AG04449 (cell line): ENCODE measurements around the gene CD72.

Experiments used
- CTCF ChIA-PET: fragments of 350-600 bp; formaldehyde crosslinking; extraction: SDS; loops from one replicate; lab custom pipeline; 2021; ENCODE audit warnings: antibody characterized with exemption; lab: Yijun Ruan, JAX
- POLR2A ChIA-PET: fragments of 400-600, 350-600 bp; formaldehyde crosslinking; extraction: SDS; loops from one replicate; lab custom pipeline; 2020; ENCODE audit warnings: antibody characterized with exemption, inconsistent platforms; lab: Yijun Ruan, JAX
- DNase-seq: peaks from one replicate; pipeline ENCODE4 v3.0.0-alpha.2; 2010; ENCODE audit warnings: low read depth, low spot score
- H3K4me3 ChIP-seq: 2 replicates; pipeline ENCODE4 v1.5.1; 2011; ENCODE audit warnings: low read depth, mild to moderate bottlenecking, control low read depth, low read length
- TF ChIP-seq, protein P1 (sequence below): IDR thresholded peaks from one replicate; pipeline ENCODE4 v1.5.1; 2011; ENCODE audit warnings: mild to moderate bottlenecking, moderate library complexity, low read length, control low read depth, inconsistent platforms; ENCODE audit not compliant: insufficient read depth; ENCODE audit errors: missing control alignments

Gene CD72

GRCh38 chr9:35606138-35606504, 12.1 kb downstream of the CD72 start:
- ChIA-PET POLR2A (interaction anchor here (0.8 kb wide), 1 partner anchor 116 kb away, joined by 5 read pairs; the partner anchor contains the start of gene RUSC2), CTCF (interaction anchor here (1.2 kb wide), 2 partner anchors 52 to 55 kb away, joined by 3 to 4 read pairs; no protein-coding TSS in a partner anchor)
- no peak for DNase-seq
- H3K4me3 ChIP-seq: peak overlapping the region; percentile 72
- TF ChIP-seq, protein P1, sequence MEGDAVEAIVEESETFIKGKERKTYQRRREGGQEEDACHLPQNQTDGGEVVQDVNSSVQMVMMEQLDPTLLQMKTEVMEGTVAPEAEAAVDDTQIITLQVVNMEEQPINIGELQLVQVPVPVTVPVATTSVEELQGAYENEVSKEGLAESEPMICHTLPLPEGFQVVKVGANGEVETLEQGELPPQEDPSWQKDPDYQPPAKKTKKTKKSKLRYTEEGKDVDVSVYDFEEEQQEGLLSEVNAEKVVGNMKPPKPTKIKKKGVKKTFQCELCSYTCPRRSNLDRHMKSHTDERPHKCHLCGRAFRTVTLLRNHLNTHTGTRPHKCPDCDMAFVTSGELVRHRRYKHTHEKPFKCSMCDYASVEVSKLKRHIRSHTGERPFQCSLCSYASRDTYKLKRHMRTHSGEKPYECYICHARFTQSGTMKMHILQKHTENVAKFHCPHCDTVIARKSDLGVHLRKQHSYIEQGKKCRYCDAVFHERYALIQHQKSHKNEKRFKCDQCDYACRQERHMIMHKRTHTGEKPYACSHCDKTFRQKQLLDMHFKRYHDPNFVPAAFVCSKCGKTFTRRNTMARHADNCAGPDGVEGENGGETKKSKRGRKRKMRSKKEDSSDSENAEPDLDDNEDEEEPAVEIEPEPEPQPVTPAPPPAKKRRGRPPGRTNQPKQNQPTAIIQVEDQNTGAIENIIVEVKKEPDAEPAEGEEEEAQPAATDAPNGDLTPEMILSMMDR: no peak

DNA sequence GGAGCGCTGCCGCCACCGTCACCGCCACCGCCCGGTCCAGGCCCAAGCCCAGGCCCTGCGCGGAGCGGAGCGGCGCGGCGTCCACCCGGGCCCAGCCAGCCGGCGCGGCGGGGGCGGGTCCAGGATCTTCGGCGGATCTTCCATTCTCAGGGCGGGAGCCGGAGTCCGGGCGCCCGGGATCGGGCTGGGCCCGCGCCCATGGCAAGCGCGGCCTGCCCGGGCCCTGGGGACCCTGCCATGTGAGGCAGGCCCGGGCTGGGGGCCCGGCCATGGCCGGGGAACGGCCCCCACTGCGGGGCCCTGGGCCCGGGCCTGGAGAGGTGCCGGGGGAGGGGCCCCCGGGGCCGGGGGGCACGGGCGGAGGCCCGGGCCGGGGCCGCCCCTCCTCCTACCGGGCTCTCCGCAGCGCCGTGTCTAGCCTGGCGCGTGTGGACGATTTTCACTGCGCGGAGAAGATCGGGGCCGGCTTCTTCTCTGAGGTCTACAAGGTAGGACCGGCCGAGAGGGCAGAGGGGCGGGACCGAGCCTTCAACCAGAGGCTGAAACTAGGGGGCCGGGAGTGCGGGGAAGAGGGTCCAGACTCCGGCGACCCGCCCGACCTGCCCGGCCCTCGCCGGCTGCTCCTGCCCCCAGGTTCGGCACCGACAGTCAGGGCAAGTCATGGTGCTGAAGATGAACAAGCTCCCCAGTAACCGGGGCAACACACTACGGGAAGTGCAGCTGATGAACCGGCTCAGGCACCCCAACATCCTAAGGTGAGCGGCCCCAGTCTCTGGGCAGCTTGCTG, 12.7 kb downstream of the CD72 start:
- peak overlapping the region; percentile 72 for H3K4me3 ChIP-seq
- ChIA-PET POLR2A (interaction anchor here (0.8 kb wide), 1 partner anchor 116 kb away, joined by 5 read pairs; the partner anchor contains the start of gene RUSC2), CTCF (interaction anchor here (1.2 to 2.2 kb wide), 5 partner anchors 14 to 120 kb away, joined by 3 to 10 read pairs (median 4); no protein-coding TSS in a partner anchor)
- TF ChIP-seq, protein P1: no peak
- DNase-seq: no peak

- TF ChIP-seq, protein P1: no peak
- CTCF ChIA-PET: interaction anchor here (0.6 to 2.2 kb wide), 8 partner anchors 8 to 125 kb away, joined by 3 to 17 read pairs (median 8); no protein-coding TSS in a partner anchor
- DNase-seq: no peak
These were observed 13.4 kb downstream of the CD72 start, which contains the start of gene TESK1 for GRCh38 chr9:35604578-35605350. TSS of gene TESK1 (plus strand) at chr9:35605262. CDS start at chr9:35605620, 358 bp downstream.

DNA sequence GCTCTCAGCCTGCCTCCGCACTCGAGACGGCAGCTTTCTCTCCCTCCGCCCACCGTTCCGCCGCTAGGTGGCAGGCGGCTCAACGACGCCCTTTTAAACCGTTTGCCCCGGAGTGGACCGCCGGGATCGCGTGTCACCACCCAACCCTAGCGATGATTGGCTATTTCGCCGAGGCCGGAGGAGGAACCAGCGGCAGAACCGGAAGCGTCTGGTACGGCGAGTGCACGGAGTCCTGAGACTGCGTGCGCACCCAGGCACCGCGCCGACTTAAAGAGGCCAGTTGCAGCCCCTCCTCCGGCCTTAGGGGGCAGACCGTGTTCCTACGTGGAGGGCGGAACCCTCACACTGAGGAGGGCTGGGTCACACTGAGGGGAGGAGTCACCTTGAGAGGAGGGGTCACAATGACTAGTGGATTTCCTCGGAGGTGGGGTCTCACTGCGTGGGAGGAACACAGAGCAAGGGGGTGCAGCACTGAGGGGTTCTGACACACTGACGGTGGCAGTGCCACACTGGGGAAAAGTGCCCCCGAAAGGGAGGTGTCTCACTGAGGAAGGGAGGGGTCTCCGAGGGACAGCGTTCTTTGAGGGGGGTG, 14.1 kb downstream of the CD72 start:
- TF ChIP-seq, protein P1: peak; percentile 92
- CTCF ChIA-PET: interaction anchor here (0.6 to 2.2 kb wide), 42 partner anchors 9 to 489 kb away, joined by 3 to 17 read pairs (median 4); partner anchors contain the start of genes ARHGEF39, ATOSB, CA9 and CCDC107
- DNase-seq: peak; percentile 96
- POLR2A ChIA-PET: interaction anchor here (0.6 to 1.0 kb wide), 4 partner anchors 9 to 134 kb away, joined by 3 read pairs; no protein-coding TSS in a partner anchor
- H3K4me3 ChIP-seq: peak overlapping the region; percentile 72

More at GRCh38 chr9:35604578-35605350, 13.4 kb downstream of the CD72 start, which contains the start of gene TESK1:
- POLR2A ChIA-PET: no interaction called here
- H3K4me3 ChIP-seq: peak within 1 kb of the TSS; percentile 72

DNA sequence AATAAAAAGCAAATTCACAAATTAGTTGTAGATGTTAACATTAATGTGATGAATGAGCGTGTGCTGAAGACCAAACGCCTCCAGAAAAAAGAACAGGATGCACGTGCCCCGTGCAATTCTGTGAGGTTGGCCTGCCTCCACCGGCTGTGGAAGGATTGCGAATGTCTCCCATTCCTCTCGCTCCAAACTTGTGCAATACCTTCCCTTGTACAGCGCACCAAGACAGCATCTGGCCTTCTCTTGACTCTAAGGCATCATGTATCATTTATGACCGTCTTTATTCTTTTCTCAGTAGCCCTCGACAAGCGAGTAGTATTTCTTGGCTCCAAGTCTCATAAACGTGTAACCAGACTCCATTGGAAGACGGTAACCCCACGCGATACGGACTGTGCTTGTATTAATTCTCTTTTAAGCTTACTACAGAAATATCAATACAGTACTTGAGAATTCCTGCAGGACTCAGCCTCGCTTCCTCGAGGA, 14.7 kb downstream of the CD72 start:
- ChIA-PET POLR2A (interaction anchor here (0.6 to 1.0 kb wide), 4 partner anchors 10 to 134 kb away, joined by 3 read pairs; no protein-coding TSS in a partner anchor), CTCF (interaction anchor here (0.6 to 2.2 kb wide), 41 partner anchors 8 to 488 kb away, joined by 3 to 17 read pairs (median 4); partner anchors contain the start of genes ARHGEF39, ATOSB, CA9 and CCDC107)
- DNase-seq: peak; percentile 57
- H3K4me3 ChIP-seq: peak overlapping the region; percentile 47
- TF ChIP-seq, protein P1: peak; percentile 16
